Measurements from ENCODE around the gene INSM1.

INSM1 gene

GRCh38 chr20:20369250-20370093 lies 1.6 kb downstream of the INSM1 start:
- Mint-ChIP-seq H3K4me1 (peaks cover 8% of the 10 kb centered on the region), H3K36me3 (no peaks in the 10 kb centered on the region), H3K9me3 (no peaks in the 10 kb centered on the region), H3K27me3 (peaks cover 37% of the 10 kb centered on the region), H3K4me3 (peak overlapping the region; percentile 78), H3K27ac (peak overlapping the region; percentile 43)

- Mint-ChIP-seq H3K27ac (peak overlapping the region; percentile 43), H3K27me3 (peaks cover 36% of the 10 kb centered on the region), H3K9me3 (no peaks in the 10 kb centered on the region), H3K36me3 (no peaks in the 10 kb centered on the region), H3K4me1 (peaks cover 8% of the 10 kb centered on the region), H3K4me3 (peak overlapping the region; percentile 78)
Measured at GRCh38 chr20:20370094-20370575, 2.2 kb downstream of the INSM1 start.

GRCh38 chr20:20371083-20371482 lies 3.2 kb downstream of the INSM1 start:
- Mint-ChIP-seq H3K27me3 (peaks cover 36% of the 10 kb centered on the region), H3K4me1 (peaks cover 8% of the 10 kb centered on the region), H3K9me3 (no peaks in the 10 kb centered on the region), H3K4me3 (no peak overlapping the region), H3K36me3 (no peaks in the 10 kb centered on the region), H3K27ac (no peak overlapping the region)

GRCh38 chr20:20371681-20372080 lies 3.8 kb downstream of the INSM1 start:
- peaks cover 6% of the 10 kb centered on the region for H3K4me1 Mint-ChIP-seq
- peaks cover 35% of the 10 kb centered on the region for H3K27me3 Mint-ChIP-seq
- no peaks in the 10 kb centered on the region for H3K9me3 Mint-ChIP-seq
- no peaks in the 10 kb centered on the region for H3K36me3 Mint-ChIP-seq
- H3K4me3 Mint-ChIP-seq = no peak overlapping the region
- no peak overlapping the region for H3K27ac Mint-ChIP-seq

- H3K4me3 Mint-ChIP-seq = no peak overlapping the region
- peaks cover 6% of the 10 kb centered on the region for H3K4me1 Mint-ChIP-seq
- no peak overlapping the region for H3K27ac Mint-ChIP-seq
- H3K27me3 Mint-ChIP-seq = peaks cover 33% of the 10 kb centered on the region
- H3K9me3 Mint-ChIP-seq = no peaks in the 10 kb centered on the region
- no peaks in the 10 kb centered on the region for H3K36me3 Mint-ChIP-seq
Measured at GRCh38 chr20:20373091-20373571, 5.2 kb downstream of the INSM1 start.

- peaks cover 33% of the 10 kb centered on the region for H3K27me3 Mint-ChIP-seq
- H3K4me1 Mint-ChIP-seq = no peaks in the 10 kb centered on the region
- no peak overlapping the region for H3K27ac Mint-ChIP-seq
- H3K4me3 Mint-ChIP-seq = no peak overlapping the region
- no peaks in the 10 kb centered on the region for H3K36me3 Mint-ChIP-seq
- peaks cover 3% of the 10 kb centered on the region for H3K9me3 Mint-ChIP-seq
Measured at GRCh38 chr20:20375862-20376261, 8.0 kb downstream of the INSM1 start.

GRCh38 chr20:20386192-20386591 lies 18.3 kb downstream of the INSM1 start:
- Mint-ChIP-seq H3K9me3 (no peaks in the 10 kb centered on the region), H3K27ac (no peak overlapping the region), H3K4me1 (no peaks in the 10 kb centered on the region), H3K27me3 (no peaks in the 10 kb centered on the region), H3K36me3 (no peaks in the 10 kb centered on the region), H3K4me3 (no peak overlapping the region)

GRCh38 chr20:20390393-20390792 lies 22.5 kb downstream of the INSM1 start:
- Mint-ChIP-seq H3K27me3 (no peaks in the 10 kb centered on the region), H3K27ac (no peak overlapping the region), H3K4me3 (no peak overlapping the region), H3K4me1 (no peaks in the 10 kb centered on the region), H3K36me3 (peaks cover 1% of the 10 kb centered on the region), H3K9me3 (no peaks in the 10 kb centered on the region)

GRCh38 chr20:20391115-20391514 lies 23.2 kb downstream of the INSM1 start:
- Mint-ChIP-seq H3K27ac (no peak overlapping the region), H3K27me3 (no peaks in the 10 kb centered on the region), H3K36me3 (peaks cover 1% of the 10 kb centered on the region), H3K4me1 (no peaks in the 10 kb centered on the region), H3K9me3 (no peaks in the 10 kb centered on the region), H3K4me3 (no peak overlapping the region)

- no peak overlapping the region for H3K27ac Mint-ChIP-seq
- H3K27me3 Mint-ChIP-seq = no peaks in the 10 kb centered on the region
- no peaks in the 10 kb centered on the region for H3K4me1 Mint-ChIP-seq
- no peak overlapping the region for H3K4me3 Mint-ChIP-seq
- H3K9me3 Mint-ChIP-seq = no peaks in the 10 kb centered on the region
- H3K36me3 Mint-ChIP-seq = peaks cover 1% of the 10 kb centered on the region
Measured at GRCh38 chr20:20391766-20392165, 23.9 kb downstream of the INSM1 start.

GRCh38 chr20:20393207-20394120 lies 25.6 kb downstream of the INSM1 start:
- no peak overlapping the region for H3K4me3 Mint-ChIP-seq
- H3K36me3 Mint-ChIP-seq = peaks cover 1% of the 10 kb centered on the region
- no peaks in the 10 kb centered on the region for H3K9me3 Mint-ChIP-seq
- H3K27me3 Mint-ChIP-seq = no peaks in the 10 kb centered on the region
- H3K4me1 Mint-ChIP-seq = no peaks in the 10 kb centered on the region
- H3K27ac Mint-ChIP-seq = peak overlapping the region; percentile 3

- no peaks in the 10 kb centered on the region for H3K9me3 Mint-ChIP-seq
- H3K4me1 Mint-ChIP-seq = no peaks in the 10 kb centered on the region
- no peak overlapping the region for H3K27ac Mint-ChIP-seq
- H3K4me3 Mint-ChIP-seq = no peak overlapping the region
- H3K27me3 Mint-ChIP-seq = no peaks in the 10 kb centered on the region
- H3K36me3 Mint-ChIP-seq = peaks cover 3% of the 10 kb centered on the region
Measured at GRCh38 chr20:20395087-20395486, 27.2 kb downstream of the INSM1 start.

GRCh38 chr20:20395903-20396568 lies 28.1 kb downstream of the INSM1 start:
- H3K27ac Mint-ChIP-seq = no peak overlapping the region

GRCh38 chr20:20396794-20397193 lies 28.9 kb downstream of the INSM1 start:
- no peaks in the 10 kb centered on the region for H3K27me3 Mint-ChIP-seq
- H3K4me1 Mint-ChIP-seq = no peaks in the 10 kb centered on the region
- H3K27ac Mint-ChIP-seq = peak overlapping the region; percentile 46
- peaks cover 3% of the 10 kb centered on the region for H3K36me3 Mint-ChIP-seq
- no peak overlapping the region for H3K4me3 Mint-ChIP-seq
- H3K9me3 Mint-ChIP-seq = no peaks in the 10 kb centered on the region

More at GRCh38 chr20:20395903-20396568, 28.1 kb downstream of the INSM1 start:
- H3K9me3 Mint-ChIP-seq = no peaks in the 10 kb centered on the region
- H3K4me3 Mint-ChIP-seq = no peak overlapping the region
- no peaks in the 10 kb centered on the region for H3K4me1 Mint-ChIP-seq
- H3K36me3 Mint-ChIP-seq = peaks cover 3% of the 10 kb centered on the region
- no peaks in the 10 kb centered on the region for H3K27me3 Mint-ChIP-seq

- Mint-ChIP-seq H3K27ac (no peak overlapping the region), H3K9me3 (no peaks in the 10 kb centered on the region), H3K36me3 (peaks cover 3% of the 10 kb centered on the region), H3K4me3 (no peak overlapping the region), H3K4me1 (no peaks in the 10 kb centered on the region), H3K27me3 (no peaks in the 10 kb centered on the region)
Measured at GRCh38 chr20:20398123-20398522, 30.2 kb downstream of the INSM1 start.

All from activated naive CD4-positive, alpha-beta T cell treated with anti-CD3 and anti-CD28 coated beads, Interleukin-2, amount 50 U/mL, for 24 hours (primary cell).